ENCODE results near the gene ZNF428. TPM values are rescaled to one million over a fixed set of nuclear protein-coding genes. Genes with fewer than 3 reads are reported as not detected.

The ZNF428 gene
- polyA plus RNA-seq, 1 of the 3 experiments (the other 2 are of a cell fraction): 79.5 TPM

DNA sequence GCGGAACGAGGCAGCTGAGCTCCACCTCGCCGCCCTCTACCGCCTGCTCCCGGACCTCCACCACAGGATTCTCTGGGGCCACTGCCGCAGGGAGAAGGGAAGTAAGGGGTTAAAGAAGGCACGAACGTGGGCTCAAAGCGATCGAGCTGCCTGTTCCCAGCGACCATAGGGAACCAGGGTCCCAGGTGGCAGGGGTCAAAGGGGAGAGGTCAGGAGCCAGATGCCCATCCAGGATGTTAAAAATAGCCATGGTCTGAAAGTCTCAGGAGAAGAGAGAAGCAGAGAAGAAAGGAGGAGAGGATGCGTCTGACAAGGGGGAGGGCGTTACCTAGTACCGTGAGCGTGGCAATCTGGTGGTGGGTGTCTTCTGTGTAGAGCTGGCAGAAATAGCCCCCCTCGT, 7.4 kb upstream of the ZNF428 start:
- Histone ChIP-seq H3K27me3 (ENCODE audit: insufficient read depth) (no peaks in the 10 kb centered on the region), H3K36me3 (replicated peaks in 1 of 2; ENCODE audit: control insufficient read depth in 1 of 2, insufficient read depth in 2 of 2, low read length in 1 of 2) (peaks cover 0 to 3% of the 10 kb centered on the region in 2 experiments), H3K79me2 (ENCODE audit: insufficient read depth) (no peaks in the 10 kb centered on the region), H3K4me3 (ENCODE audit: low read depth in 2 of 2, low read length in 1 of 2) (no peak overlapping the region), H4K20me1 (ENCODE audit: insufficient read depth) (no peaks in the 10 kb centered on the region), H2AFZ (ENCODE audit: low read depth) (no peak overlapping the region), H3K27ac (ENCODE audit: low read depth in 2 of 2, low read length in 1 of 2) (no peak overlapping the region), H3F3A (replicated peaks; ENCODE audit: insufficient read depth) (peaks cover 2% of the 10 kb centered on the region), H3K9ac (no peak overlapping the region), H3K4me2 (no peak overlapping the region), H3K9me2 (no peaks in the 10 kb centered on the region), H3K4me1 (ENCODE audit: control insufficient read depth in 1 of 2, insufficient read depth in 2 of 2, low read depth in 1 of 2, low read length in 1 of 2) (no peaks in the 10 kb centered on the region), H3K9me3 (no peaks in the 10 kb centered on the region)
- DNase-seq: no peak
- CTCF ChIA-PET: interaction anchor here (1.7 kb wide), 1 partner anchor 25 kb away, joined by 4 read pairs; no protein-coding TSS in a partner anchor
- POLR2A ChIA-PET: no interaction called here
- 83% methylated on average over 17 of the region's 17 CpGs for WGBS (ENCODE audit: low lambda C conversion rate)
- TF ChIP-seq ELF1 (IDR thresholded peaks at IDR 0.05): no peak
- TF ChIP-seq RCOR1 (IDR thresholded peaks at IDR 0.05; ENCODE audit: low read length): no peak
- no peak for TF ChIP-seq FOXJ3 (CRISPR knock-in tag; IDR thresholded peaks at IDR 0.05)
- no peak for TF ChIP-seq SIN3A (IDR thresholded peaks at IDR 0.05; ENCODE audit: borderline replicate concordance, low read depth, low read length)

DNA sequence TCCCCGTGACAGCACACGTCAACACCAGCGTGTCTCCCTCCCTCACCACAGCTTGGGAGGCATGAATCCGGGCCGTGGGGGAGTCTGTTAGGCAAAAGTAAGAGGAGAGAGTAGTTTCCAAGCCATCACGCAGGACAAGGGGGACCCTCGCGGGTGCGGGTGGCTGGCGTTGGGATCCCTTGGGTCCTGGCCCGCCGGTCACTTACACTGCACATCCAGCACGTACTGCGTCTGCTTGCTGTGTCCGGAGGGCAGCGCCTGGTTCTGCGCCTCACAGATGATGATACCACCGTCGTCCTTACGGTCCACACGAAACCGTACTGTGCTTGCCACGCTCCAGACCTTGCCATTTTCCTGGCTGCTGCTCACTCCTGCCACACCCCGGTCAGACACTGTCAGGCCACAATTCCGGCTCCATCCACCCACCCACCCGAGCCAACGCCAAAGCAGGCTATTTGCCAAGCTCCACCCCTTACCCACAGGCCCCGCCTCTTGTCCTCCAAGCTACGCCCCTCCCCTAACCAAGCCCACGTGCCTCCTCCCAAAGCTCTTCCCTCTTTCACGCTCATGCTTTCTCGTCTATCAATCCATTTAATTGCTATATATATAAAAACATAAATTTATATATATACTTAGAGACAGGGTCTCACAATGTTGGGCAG, 6.6 kb upstream of the ZNF428 start:
- Histone ChIP-seq H3K9me2 (no peaks in the 10 kb centered on the region), H3F3A (replicated peaks; ENCODE audit: insufficient read depth) (peaks cover 4% of the 10 kb centered on the region), H2AFZ (ENCODE audit: low read depth) (no peak overlapping the region), H3K79me2 (ENCODE audit: insufficient read depth) (no peaks in the 10 kb centered on the region; the same call in 1 of the 2 replicates), H3K9ac (no peak overlapping the region), H4K20me1 (ENCODE audit: insufficient read depth) (no peaks in the 10 kb centered on the region), H3K4me3 (ENCODE audit: low read depth in 2 of 2, low read length in 1 of 2) (no peak overlapping the region), H3K9me3 (no peaks in the 10 kb centered on the region), H3K27me3 (ENCODE audit: insufficient read depth) (no peaks in the 10 kb centered on the region), H3K4me2 (no peak overlapping the region), H3K4me1 (ENCODE audit: control insufficient read depth in 1 of 2, insufficient read depth in 2 of 2, low read depth in 1 of 2, low read length in 1 of 2) (no peaks in the 10 kb centered on the region), H3K36me3 (replicated peaks in 1 of 2; ENCODE audit: control insufficient read depth in 1 of 2, insufficient read depth in 2 of 2, low read length in 1 of 2) (peaks cover 0 to 3% of the 10 kb centered on the region in 2 experiments), H3K27ac (ENCODE audit: low read depth in 2 of 2, low read length in 1 of 2) (no peak overlapping the region)
- DNase-seq: peak; percentile 73
- POLR2A ChIA-PET: no interaction called here
- 85% methylated on average over 25 of the region's 32 CpGs for WGBS (ENCODE audit: low lambda C conversion rate)
- CTCF ChIA-PET: no interaction called here
- TF ChIP-seq, protein P1, sequence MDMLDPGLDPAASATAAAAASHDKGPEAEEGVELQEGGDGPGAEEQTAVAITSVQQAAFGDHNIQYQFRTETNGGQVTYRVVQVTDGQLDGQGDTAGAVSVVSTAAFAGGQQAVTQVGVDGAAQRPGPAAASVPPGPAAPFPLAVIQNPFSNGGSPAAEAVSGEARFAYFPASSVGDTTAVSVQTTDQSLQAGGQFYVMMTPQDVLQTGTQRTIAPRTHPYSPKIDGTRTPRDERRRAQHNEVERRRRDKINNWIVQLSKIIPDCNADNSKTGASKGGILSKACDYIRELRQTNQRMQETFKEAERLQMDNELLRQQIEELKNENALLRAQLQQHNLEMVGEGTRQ (IDR thresholded peaks at IDR 0.05; ENCODE audit: borderline replicate concordance, low read depth, low read length): no peak

DNA sequence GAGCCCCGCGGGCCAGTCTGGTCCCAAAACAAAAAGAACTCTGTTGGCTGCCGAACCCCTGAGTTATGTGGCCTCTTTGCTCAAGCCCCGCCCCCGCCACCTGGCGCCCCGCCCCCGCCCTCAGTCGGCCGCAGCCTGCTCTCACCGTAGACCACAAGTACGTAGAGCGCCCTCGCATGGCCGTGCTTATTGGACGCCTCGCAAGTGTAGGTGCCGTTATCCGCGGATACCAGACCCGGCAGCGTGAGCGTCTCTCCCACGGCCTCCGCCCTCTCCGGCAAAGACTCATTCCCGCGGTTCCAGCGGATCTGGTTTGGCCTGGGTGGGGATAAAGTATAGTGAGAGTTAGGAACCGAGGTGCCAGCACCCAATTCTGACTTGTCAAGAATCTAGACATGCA, 5.5 kb upstream of the ZNF428 start:
- no peak for DNase-seq
- peaks cover 0 to 6% of the 10 kb centered on the region in 2 experiments; a peak in 1 of 4 replicates for H3K4me1 ChIP-seq (ENCODE audit: control insufficient read depth in 1 of 2, insufficient read depth in 2 of 2, low read depth in 1 of 2, low read length in 1 of 2)
- H3K27me3 ChIP-seq (ENCODE audit: insufficient read depth): no peaks in the 10 kb centered on the region
- no peak overlapping the region for H3K27ac ChIP-seq (ENCODE audit: low read depth in 2 of 2, low read length in 1 of 2)
- peaks cover 0 to 3% of the 10 kb centered on the region in 2 experiments for H3K36me3 ChIP-seq (replicated peaks in 1 of 2; ENCODE audit: control insufficient read depth in 1 of 2, insufficient read depth in 2 of 2, low read length in 1 of 2)
- no peaks in the 10 kb centered on the region for H3K9me3 ChIP-seq
- no peak overlapping the region for H3K4me2 ChIP-seq
- H3F3A ChIP-seq (replicated peaks; ENCODE audit: insufficient read depth): peaks cover 4% of the 10 kb centered on the region
- H3K4me3 ChIP-seq (ENCODE audit: low read depth in 2 of 2, low read length in 1 of 2): no peak overlapping the region
- H2AFZ ChIP-seq (ENCODE audit: low read depth): no peak overlapping the region
- H3K79me2 ChIP-seq (ENCODE audit: insufficient read depth): no peaks in the 10 kb centered on the region; the same call in 1 of the 2 replicates
- WGBS (ENCODE audit: low lambda C conversion rate): 95% methylated on average over 30 of the region's 30 CpGs
- ChIA-PET CTCF (no interaction called here), POLR2A (no interaction called here)
- no peaks in the 10 kb centered on the region for H4K20me1 ChIP-seq (ENCODE audit: insufficient read depth)
- no peaks in the 10 kb centered on the region for H3K9me2 ChIP-seq
- H3K9ac ChIP-seq: no peak overlapping the region
- TF ChIP-seq, protein P1 (IDR thresholded peaks at IDR 0.05; ENCODE audit: borderline replicate concordance, low read depth, low read length): no peak
- TF ChIP-seq, protein P2, sequence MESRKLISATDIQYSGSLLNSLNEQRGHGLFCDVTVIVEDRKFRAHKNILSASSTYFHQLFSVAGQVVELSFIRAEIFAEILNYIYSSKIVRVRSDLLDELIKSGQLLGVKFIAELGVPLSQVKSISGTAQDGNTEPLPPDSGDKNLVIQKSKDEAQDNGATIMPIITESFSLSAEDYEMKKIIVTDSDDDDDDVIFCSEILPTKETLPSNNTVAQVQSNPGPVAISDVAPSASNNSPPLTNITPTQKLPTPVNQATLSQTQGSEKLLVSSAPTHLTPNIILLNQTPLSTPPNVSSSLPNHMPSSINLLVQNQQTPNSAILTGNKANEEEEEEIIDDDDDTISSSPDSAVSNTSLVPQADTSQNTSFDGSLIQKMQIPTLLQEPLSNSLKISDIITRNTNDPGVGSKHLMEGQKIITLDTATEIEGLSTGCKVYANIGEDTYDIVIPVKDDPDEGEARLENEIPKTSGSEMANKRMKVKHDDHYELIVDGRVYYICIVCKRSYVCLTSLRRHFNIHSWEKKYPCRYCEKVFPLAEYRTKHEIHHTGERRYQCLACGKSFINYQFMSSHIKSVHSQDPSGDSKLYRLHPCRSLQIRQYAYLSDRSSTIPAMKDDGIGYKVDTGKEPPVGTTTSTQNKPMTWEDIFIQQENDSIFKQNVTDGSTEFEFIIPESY (IDR thresholded peaks at IDR 0.05; ENCODE audit: borderline replicate concordance, low read depth): no peak
- TF ChIP-seq, protein P3, sequence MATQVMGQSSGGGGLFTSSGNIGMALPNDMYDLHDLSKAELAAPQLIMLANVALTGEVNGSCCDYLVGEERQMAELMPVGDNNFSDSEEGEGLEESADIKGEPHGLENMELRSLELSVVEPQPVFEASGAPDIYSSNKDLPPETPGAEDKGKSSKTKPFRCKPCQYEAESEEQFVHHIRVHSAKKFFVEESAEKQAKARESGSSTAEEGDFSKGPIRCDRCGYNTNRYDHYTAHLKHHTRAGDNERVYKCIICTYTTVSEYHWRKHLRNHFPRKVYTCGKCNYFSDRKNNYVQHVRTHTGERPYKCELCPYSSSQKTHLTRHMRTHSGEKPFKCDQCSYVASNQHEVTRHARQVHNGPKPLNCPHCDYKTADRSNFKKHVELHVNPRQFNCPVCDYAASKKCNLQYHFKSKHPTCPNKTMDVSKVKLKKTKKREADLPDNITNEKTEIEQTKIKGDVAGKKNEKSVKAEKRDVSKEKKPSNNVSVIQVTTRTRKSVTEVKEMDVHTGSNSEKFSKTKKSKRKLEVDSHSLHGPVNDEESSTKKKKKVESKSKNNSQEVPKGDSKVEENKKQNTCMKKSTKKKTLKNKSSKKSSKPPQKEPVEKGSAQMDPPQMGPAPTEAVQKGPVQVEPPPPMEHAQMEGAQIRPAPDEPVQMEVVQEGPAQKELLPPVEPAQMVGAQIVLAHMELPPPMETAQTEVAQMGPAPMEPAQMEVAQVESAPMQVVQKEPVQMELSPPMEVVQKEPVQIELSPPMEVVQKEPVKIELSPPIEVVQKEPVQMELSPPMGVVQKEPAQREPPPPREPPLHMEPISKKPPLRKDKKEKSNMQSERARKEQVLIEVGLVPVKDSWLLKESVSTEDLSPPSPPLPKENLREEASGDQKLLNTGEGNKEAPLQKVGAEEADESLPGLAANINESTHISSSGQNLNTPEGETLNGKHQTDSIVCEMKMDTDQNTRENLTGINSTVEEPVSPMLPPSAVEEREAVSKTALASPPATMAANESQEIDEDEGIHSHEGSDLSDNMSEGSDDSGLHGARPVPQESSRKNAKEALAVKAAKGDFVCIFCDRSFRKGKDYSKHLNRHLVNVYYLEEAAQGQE (IDR thresholded peaks at IDR 0.05; ENCODE audit: low read depth, low read length): no peak
- TF ChIP-seq MEF2A (IDR thresholded peaks at IDR 0.05; ENCODE audit: borderline replicate concordance, low read depth) (no peak), POLR2AphosphoS5 (IDR thresholded peaks at IDR 0.05; ENCODE audit: low read depth, low read length) (no peak), FOXJ3 (CRISPR knock-in tag; IDR thresholded peaks at IDR 0.05) (no peak)
- TF ChIP-seq, protein P4, sequence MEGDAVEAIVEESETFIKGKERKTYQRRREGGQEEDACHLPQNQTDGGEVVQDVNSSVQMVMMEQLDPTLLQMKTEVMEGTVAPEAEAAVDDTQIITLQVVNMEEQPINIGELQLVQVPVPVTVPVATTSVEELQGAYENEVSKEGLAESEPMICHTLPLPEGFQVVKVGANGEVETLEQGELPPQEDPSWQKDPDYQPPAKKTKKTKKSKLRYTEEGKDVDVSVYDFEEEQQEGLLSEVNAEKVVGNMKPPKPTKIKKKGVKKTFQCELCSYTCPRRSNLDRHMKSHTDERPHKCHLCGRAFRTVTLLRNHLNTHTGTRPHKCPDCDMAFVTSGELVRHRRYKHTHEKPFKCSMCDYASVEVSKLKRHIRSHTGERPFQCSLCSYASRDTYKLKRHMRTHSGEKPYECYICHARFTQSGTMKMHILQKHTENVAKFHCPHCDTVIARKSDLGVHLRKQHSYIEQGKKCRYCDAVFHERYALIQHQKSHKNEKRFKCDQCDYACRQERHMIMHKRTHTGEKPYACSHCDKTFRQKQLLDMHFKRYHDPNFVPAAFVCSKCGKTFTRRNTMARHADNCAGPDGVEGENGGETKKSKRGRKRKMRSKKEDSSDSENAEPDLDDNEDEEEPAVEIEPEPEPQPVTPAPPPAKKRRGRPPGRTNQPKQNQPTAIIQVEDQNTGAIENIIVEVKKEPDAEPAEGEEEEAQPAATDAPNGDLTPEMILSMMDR (IDR thresholded peaks at IDR 0.05): no peak
